GM18505 (cell line): ENCODE measurements around the gene SGPP2.

ENCODE experiments used
- ATAC-seq: cut with Tn5 transposase; IDR thresholded peaks from one replicate; pipeline ENCODE4 v1.9.1; 2021; ENCODE audit not compliant: unreplicated experiment
- POLR2A ChIP-seq: IDR thresholded peaks from 4 replicates; pipeline ENCODE4 v1.6.1; 2011; ENCODE audit warnings: borderline replicate concordance; ENCODE audit not compliant: insufficient read depth, insufficient read length; ENCODE audit errors: extremely low read depth

The SGPP2 gene

GRCh38 chr2:222470802-222471468, 46.6 kb downstream of the SGPP2 start:
- no peak for TF ChIP-seq POLR2A
- no peak for ATAC-seq

GRCh38 chr2:222477962-222478608, 53.7 kb downstream of the SGPP2 start:
- TF ChIP-seq POLR2A, result no peak

GRCh38 chr2:222479859-222480258, 55.5 kb downstream of the SGPP2 start:
- TF ChIP-seq POLR2A, result no peak
- no peak for ATAC-seq

More at GRCh38 chr2:222477962-222478608, 53.7 kb downstream of the SGPP2 start:
- ATAC-seq, result no peak

GRCh38 chr2:222480497-222480896, 56.2 kb downstream of the SGPP2 start:
- TF ChIP-seq POLR2A, result no peak
- ATAC-seq, result no peak

- no peak for TF ChIP-seq POLR2A
- ATAC-seq, result no peak
Measured at GRCh38 chr2:222481941-222482340, 57.6 kb downstream of the SGPP2 start.

GRCh38 chr2:222483513-222484039, 59.2 kb downstream of the SGPP2 start:
- no peak for ATAC-seq
- TF ChIP-seq POLR2A, result no peak

- ATAC-seq, result no peak
- TF ChIP-seq POLR2A, result no peak
Measured at GRCh38 chr2:222485367-222486211, 61.2 kb downstream of the SGPP2 start.

- no peak for TF ChIP-seq POLR2A
- ATAC-seq, result no peak
Measured at GRCh38 chr2:222490131-222490530, 65.8 kb downstream of the SGPP2 start.

GRCh38 chr2:222492683-222493082, 68.3 kb downstream of the SGPP2 start:
- no peak for ATAC-seq
- TF ChIP-seq POLR2A, result no peak

GRCh38 chr2:222494104-222494739, 69.9 kb downstream of the SGPP2 start:
- no peak for TF ChIP-seq POLR2A
- ATAC-seq, result no peak

- no peak for TF ChIP-seq POLR2A
- no peak for ATAC-seq
Measured at GRCh38 chr2:222495388-222495787, 71.0 kb downstream of the SGPP2 start.

GRCh38 chr2:222499226-222499625, 74.9 kb downstream of the SGPP2 start:
- ATAC-seq, result no peak
- no peak for TF ChIP-seq POLR2A

GRCh38 chr2:222504191-222504590, 79.8 kb downstream of the SGPP2 start:
- no peak for ATAC-seq
- TF ChIP-seq POLR2A, result no peak

GRCh38 chr2:222504719-222505118, 80.4 kb downstream of the SGPP2 start:
- no peak for TF ChIP-seq POLR2A
- peak; percentile 94 for ATAC-seq
